Measurements from ENCODE around the gene SDS. TPM values are rescaled to one million over a fixed set of nuclear protein-coding genes. Genes with fewer than 3 reads are reported as not detected.
A peak's percentile ranks its signal among the peaks of the same experiment; 100 is the strongest.

SDS gene, protein sequence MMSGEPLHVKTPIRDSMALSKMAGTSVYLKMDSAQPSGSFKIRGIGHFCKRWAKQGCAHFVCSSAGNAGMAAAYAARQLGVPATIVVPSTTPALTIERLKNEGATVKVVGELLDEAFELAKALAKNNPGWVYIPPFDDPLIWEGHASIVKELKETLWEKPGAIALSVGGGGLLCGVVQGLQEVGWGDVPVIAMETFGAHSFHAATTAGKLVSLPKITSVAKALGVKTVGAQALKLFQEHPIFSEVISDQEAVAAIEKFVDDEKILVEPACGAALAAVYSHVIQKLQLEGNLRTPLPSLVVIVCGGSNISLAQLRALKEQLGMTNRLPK
- total RNA-seq: 100 to 1,000 TPM in 1 of 9 donors, 1 to 10 TPM in 8; 1.8 to 188 (median 3.1) TPM
- polyA plus RNA-seq: 10 to 100 TPM in 1 of 3 donors, 1 to 10 TPM in 2; 5.7 to 41.2 (median 7.9) TPM
- long read RNA-seq, donor 1: 0 reads
- long read RNA-seq, donor 2: 0 reads
- long read RNA-seq, donor 3: 0 reads
- long read RNA-seq, donor 4, partial matches to known transcripts: 1 of 5 reads
- long read RNA-seq, donor 4, other reads (novel, unspliced or antisense): 0 of 5 reads
- long read RNA-seq, donor 5, partial matches to known transcripts: 0 of 2 reads
- long read RNA-seq, donor 5, other reads (novel, unspliced or antisense): 0 of 2 reads
- long read RNA-seq, donor 6: 0 reads
- long read RNA-seq, donor 7: 0 reads
- long read RNA-seq, donor 8: 0 reads
- long read RNA-seq, donor 9: 0 reads
- long read RNA-seq, donor 10, partial matches to known transcripts: 86 of 121 reads
- long read RNA-seq, donor 10, other reads (novel, unspliced or antisense): 35 of 121 reads

GRCh38 chr12:113403435-113404415 is at the start of gene SDS:
Gene SDS, minus strand, starts transcription at chr12:113403887. Its CDS starts 4,179 bp downstream, at chr12:113399708.
- TF ChIP-seq POLR2A (IDR thresholded peaks at IDR 0.05): no peak
- TF ChIP-seq, protein P1, sequence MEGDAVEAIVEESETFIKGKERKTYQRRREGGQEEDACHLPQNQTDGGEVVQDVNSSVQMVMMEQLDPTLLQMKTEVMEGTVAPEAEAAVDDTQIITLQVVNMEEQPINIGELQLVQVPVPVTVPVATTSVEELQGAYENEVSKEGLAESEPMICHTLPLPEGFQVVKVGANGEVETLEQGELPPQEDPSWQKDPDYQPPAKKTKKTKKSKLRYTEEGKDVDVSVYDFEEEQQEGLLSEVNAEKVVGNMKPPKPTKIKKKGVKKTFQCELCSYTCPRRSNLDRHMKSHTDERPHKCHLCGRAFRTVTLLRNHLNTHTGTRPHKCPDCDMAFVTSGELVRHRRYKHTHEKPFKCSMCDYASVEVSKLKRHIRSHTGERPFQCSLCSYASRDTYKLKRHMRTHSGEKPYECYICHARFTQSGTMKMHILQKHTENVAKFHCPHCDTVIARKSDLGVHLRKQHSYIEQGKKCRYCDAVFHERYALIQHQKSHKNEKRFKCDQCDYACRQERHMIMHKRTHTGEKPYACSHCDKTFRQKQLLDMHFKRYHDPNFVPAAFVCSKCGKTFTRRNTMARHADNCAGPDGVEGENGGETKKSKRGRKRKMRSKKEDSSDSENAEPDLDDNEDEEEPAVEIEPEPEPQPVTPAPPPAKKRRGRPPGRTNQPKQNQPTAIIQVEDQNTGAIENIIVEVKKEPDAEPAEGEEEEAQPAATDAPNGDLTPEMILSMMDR (IDR thresholded peaks at IDR 0.05): no peak
- H3K4me3 ChIP-seq: peak within 1 kb of the TSS in 2 of 4 donors; percentile 17 to 40
- DNase-seq: peak; percentile 73 to 92 (median 86)
- H3K9me3 ChIP-seq (replicated peaks in 1 of 3): no peaks in the 10 kb centered on the region
- peaks cover 21 to 22% of the 10 kb centered on the region in 2 donors for H3K4me1 ChIP-seq (replicated peaks in 1 of 2)
- WGBS, 4 donors: 14 to 26% (median 24%) methylated on average over 13 to 14 of the region's 14 CpGs
- intact Hi-C loops (cut with DNase I): no loop called here
- H3K27me3 ChIP-seq: no peaks in the 10 kb centered on the region
- H3K36me3 ChIP-seq (replicated peaks in 1 of 2): no peaks in the 10 kb centered on the region
- H3K27ac ChIP-seq: peak within 1 kb of the TSS in 2 of 5 donors; percentile 60 to 62

DNA sequence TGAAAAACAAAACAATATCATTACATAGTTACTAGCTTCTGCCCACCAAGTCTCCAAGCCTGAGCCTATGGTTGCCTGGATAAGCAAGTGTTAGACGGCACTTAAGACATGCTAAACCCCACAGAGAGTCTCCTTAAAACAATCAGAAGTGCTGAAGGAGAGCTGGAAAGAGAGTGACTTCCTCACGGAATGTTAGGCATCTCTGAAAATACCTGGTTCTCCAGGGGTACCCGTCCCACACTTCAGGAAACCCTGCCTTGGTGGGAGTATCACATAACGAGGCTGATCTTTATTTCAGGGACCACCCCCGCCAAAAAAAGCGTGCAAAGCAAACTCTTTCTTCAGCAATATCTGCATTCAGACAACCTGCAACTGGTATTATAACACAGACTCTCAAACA is 49.6 kb upstream of the SDS start:
- WGBS, 4 donors: 18 to 39% (median 26%) methylated on average over 6 of the region's 6 CpGs
- intact Hi-C loops (cut with DNase I): no loop called here
- no peak overlapping the region for H3K27ac ChIP-seq

GRCh38 chr12:113452458-113452857 is 48.8 kb upstream of the SDS start:
- Histone ChIP-seq H3K4me3 (no peak overlapping the region), H3K27me3 (peaks cover 6% of the 10 kb centered on the region), H3K27ac (no peak overlapping the region), H3K36me3 (replicated peaks in 1 of 2) (no peaks in the 10 kb centered on the region), H3K9me3 (replicated peaks in 1 of 3) (no peaks in the 10 kb centered on the region), H3K4me1 (replicated peaks in 1 of 2) (no peaks in the 10 kb centered on the region)
- no peak for TF ChIP-seq POLR2A (IDR thresholded peaks at IDR 0.05)
- TF ChIP-seq, protein P1 (IDR thresholded peaks at IDR 0.05): no peak
- intact Hi-C loops (cut with DNase I): no loop called here
- WGBS, 4 donors: 59 to 83% (median 78%) methylated on average over 2 of the region's 2 CpGs
- DNase-seq: no peak

More for the DNA sequence above, 49.6 kb upstream of the SDS start:
- TF ChIP-seq, protein P1 (IDR thresholded peaks at IDR 0.05): no peak
- TF ChIP-seq POLR2A (IDR thresholded peaks at IDR 0.05): no peak
- H3K4me3 ChIP-seq: no peak overlapping the region
- H3K4me1 ChIP-seq (replicated peaks in 1 of 2): no peaks in the 10 kb centered on the region
- peaks cover 9% of the 10 kb centered on the region for H3K27me3 ChIP-seq
- no peaks in the 10 kb centered on the region for H3K36me3 ChIP-seq (replicated peaks in 1 of 2)
- no peaks in the 10 kb centered on the region for H3K9me3 ChIP-seq (replicated peaks in 1 of 3)
- no peak for DNase-seq

Measured in adrenal gland (tissue), 19 donors.